ENCODE measurements around the gene TAF4.

TAF4 gene

DNA sequence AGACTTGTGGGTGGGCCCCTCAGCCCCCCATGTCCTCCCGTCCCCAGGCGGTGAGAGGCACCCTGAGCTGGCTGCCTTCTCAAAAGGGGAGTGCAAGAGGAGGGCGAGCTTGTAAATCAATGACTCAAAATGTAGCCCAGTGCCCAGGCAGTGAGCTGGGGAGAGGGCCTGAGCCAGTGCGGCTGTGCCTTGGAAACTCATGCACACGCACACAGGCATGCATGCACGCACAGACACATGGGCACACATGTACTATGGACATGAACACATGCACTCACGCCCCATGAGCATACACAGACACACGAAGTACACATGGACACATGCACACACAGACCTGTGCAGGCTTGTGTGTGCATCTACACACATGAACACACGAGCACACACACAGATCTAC is 133.5 kb downstream of the TAF4 start:
- DNase-seq (ENCODE audit: low spot score) = no peak

DNA sequence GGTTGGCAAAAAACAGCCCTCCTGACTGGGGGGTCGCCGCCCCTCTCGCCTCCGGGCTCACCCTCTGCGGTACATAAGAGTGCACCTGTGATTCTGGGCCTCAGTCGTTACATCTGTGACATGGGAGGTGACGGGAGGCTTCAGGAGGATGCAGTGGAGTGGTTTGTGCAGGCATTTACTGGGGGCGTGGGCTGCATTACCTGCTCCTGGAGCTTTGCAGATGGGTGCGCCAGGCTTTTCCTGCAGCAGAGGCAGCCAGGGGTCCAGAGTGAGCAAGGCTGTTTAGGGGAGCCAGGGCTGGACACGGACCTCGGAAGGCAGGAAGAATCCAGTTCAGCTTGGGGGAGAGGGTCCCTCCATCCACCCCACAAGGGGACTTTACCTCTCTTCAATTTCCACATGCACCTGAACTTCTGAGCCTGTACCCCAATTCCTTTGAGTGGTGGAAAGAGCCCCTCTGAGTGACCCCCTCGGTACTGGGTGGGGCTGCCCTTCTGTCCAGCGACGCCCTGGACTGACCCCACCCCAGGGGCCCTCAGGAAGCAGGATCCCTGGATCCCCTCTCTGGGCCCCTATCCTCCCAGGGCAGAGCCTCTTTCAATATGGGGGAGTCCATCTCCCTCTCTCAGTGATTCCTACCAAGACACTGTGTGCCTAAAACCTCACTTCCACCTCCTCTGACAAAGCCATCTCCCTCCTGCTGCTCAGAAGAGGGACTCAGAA is 134.0 kb downstream of the TAF4 start:
- no peak for DNase-seq (ENCODE audit: low spot score)

DNA sequence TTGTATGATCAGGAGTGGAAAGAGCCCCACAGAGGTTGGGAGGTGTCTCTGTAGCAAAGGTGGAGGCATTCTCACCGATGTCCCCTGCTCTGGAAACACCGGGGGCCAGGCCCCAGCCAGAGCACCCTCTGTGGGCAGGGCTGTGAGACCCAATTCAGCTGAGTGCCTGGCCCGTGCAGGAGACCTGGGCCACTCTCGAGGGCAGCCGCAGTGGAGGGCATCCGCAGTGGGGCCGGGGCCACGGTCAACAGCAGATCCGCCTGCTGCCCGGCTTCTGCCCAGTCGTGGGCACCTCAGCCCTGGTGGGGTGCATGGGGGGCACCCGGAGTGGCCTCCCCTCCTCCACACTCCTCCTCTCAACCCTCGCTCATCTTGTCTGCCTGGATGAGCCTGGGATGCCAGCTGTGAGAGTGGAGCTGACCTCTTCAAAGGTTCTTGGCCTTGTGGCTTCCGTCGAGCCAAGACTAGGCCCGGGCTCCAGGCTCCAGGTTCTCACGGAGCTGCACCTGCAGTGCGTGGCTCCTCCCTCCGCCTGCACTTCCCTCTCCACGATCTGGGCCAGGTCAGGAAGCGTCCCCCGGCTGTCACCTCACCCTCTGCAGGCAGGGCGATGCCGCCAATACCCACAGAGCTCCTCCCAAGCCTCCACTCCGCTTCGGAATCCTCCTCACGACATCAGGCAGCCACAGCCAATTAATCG is 134.8 kb downstream of the TAF4 start:
- no peak for DNase-seq (ENCODE audit: low spot score)

DNA sequence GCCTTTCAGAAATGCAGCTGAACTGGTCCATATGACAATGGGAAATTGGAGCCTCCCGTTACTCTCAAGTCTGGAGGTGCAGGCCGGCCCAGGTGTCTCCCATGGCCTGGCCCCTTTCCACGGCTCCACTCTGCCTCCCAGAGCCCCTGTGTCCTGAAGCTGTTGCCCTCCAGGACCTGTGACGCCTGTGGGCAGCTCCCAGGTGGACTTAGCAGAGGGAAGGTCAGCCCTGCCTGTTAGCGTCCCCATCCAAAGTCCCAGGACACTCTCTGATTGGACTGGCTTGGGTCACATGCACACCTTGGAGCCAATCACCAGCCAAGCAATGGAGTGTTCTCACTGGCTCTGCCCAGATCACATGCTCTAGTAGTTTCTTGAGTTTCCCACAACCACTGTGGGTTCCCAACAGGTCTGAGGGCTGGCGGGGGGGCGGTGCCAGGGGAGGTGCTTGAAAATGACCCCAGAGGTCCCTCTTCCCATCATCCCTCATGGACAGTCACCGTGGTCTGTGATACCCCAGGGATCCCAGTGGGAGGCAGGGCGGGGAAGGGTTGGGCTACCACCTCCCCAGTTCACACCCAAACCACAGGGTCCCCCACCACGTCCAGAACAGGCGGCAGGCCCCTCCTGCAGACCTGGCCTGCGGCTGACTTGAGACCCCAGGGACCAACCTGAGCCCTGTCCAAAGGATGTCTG is 135.6 kb downstream of the TAF4 start:
- no peak for DNase-seq (ENCODE audit: low spot score)

DNA sequence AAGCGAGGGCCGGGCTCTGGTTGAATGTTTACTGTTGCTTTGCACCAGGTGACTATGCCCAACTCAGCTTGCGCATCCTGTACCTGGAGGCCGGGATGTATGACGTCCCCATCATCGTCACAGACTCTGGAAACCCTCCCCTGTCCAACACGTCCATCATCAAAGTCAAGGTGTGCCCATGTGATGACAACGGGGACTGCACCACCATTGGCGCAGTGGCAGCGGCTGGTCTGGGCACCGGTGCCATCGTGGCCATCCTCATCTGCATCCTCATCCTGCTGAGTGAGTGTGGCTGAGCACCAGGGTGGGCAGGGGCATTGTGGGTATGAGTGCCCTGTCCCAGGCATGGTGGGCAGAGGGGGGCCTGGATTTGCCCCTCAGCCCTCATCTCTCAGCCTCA is 136.1 kb downstream of the TAF4 start:
- no peak for DNase-seq (ENCODE audit: low spot score)

DNA sequence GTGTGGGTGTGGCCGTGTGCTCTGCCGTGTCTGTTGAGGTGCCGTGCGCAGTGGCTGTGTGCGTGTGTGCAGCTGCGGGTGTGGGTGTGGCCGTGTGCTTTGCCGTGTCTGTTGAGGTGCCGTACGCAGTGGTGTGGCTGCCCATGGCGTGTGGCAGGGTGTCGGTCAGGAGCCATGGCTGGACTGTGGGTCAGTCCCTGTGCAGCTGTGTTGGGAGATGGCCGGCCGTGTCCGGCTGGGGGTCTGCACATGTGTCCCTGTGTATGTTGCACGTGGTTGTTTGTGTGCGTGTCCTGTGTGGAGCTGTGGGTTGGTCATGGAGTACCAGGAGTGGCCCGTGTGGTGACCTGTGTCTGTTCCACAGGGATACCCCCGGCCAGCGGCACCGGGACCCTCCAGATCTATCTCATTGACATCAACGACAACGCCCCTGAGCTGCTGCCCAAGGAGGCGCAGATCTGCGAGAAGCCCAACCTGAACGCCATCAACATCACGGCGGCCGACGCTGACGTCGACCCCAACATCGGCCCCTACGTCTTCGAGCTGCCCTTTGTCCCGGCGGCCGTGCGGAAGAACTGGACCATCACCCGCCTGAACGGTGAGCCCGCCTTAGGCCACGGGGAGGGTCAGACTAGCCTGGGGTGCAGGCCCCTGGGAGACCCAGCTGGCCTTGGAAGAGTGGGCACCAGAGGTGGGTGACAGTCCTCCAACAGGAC is 137.7 kb downstream of the TAF4 start:
- DNase-seq (ENCODE audit: low spot score) = no peak

DNA sequence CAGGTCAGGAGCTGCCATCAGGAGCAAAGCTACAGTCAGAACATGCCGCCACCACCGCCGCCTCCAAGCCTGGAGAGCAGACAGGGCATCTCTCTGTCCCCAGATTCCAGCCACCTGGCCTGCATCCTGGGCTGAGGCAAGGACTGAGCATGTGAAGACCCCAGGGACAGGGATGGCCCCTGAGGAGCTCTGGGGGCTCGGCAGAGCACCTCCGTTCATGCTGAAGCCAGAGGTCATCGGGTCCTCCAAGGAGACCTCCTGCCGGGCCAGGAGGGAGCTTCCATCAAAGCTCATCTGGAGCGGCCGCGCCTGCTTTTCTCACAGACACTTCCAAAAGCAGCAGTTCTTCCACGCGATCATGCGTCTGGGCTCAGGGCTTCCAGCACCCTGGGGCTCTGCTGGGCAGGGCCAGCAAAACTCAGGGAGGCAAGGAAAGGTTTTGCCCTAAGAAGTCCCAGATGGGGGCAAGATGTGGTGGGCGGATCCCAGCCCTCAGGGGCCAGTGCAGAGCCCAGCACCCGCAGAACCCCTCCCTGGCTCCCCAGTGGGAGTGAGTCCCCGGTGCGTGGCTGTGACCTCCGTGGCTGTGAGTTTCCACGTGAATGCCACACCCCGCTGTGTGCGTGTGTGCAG is 138.4 kb downstream of the TAF4 start:
- no peak for DNase-seq (ENCODE audit: low spot score)

DNA sequence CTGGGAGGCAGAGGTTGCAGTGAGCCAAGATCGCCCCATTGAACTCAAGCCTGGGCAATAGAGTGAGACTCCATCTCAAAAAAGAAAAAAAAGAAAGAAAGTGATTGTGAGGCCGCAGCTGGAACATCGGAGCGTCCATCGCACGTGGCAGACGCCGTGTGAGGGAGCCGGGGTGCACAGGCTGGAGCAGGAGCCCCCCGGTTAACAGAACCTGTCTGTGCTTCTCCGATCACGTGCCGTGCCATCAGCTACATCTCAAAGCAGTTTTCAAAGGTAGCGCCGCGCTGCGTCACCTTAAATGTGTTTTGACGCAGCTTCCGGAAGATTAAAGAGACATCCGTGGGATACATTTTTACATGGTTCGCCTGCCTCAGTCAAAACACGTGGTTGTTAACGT is 138.9 kb downstream of the TAF4 start:
- DNase-seq (ENCODE audit: low spot score) = no peak

DNA sequence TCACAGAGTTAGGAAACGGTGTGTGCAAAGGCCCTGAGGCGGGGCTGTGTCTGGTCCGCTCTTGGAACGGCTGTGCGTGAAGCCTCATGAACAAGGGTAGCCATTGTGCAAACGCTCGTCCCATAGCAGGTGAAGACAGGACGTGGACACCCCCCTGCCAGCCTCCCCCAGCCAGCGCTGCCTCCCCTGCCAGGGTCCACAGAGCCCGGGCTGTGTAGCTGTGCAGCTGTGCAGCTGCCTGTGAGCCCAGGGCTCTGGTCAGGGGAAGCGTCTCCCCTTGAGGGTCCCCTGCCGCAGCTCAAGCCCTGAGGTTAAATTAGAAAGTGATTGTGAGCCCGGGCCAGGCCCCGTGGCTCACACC is 139.4 kb downstream of the TAF4 start:
- DNase-seq (ENCODE audit: low spot score) = no peak

DNA sequence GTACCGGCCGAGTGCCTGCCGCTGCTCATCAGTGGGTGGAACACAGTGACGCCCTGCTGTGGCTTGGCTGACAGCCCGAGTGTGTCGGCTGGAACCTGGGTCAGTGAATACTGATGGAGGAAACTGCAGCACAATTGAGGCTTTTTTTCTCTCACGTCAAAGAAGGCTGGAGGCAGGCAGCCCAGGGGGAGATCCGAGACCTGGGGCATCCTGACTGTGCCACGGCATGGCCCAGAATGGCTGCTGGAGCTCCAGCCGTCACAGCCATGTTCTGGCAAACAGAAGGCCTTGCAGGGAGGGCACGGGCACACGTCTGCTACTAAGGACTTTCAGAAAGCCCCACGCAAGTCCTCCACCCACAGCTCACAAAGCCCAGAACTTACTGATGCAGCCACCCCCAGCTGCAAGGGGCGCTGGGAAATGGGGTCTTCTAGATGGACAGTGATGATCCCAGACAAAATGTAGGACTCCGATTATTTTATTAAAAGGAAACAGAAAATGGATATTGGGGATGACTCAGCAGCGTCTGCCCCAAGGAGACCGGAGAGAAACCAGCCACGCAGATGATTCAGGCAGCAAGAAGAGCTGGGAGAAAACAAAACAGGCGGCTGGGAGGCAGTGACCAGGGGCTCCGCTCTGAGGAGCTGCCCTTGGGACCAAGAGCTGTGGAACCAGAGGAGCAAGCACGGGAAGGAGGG is 140.0 kb downstream of the TAF4 start:
- no peak for DNase-seq (ENCODE audit: low spot score)

DNA sequence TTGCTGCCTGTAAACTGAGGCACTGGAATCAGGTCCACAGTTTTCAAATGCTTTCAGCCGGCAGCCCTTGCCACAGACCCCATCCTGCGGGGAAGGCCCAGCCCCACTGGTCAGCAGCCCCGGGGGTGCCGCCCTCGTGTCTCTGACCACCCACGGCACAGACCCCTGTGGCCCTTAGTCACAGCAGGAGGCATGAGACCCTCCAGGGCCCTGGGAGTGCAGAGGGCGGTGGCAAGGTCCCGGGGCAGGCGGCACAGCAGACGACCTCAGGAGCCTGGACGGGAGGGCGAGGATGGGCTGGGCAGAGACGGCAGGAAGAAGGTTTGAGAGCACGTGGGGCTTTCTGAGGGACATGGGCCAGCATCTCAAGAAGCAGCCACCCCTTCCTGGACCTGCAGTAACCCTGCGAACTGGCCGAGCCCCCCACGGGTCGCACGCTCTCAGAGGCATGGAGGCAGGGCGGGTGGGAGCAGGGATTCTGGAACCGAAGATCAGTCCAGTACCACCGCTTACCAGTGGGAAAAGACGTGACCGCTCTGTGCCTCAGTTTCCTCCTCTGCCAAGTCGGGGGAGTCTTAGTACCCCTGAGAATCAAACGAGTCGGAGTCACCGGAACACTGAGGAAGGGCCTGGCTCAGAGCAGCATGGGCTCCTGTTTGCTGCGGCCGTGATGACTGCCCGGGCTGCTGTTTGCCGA is 140.7 kb downstream of the TAF4 start:
- DNase-seq (ENCODE audit: low spot score) = no peak
